Mammary epithelial cell (primary cell): ENCODE measurements around the gene ZNF827.

Source experiments
- CTCF ChIP-seq, 2 donors: IDR thresholded peaks in 1 of 2; conservative IDR thresholded peaks in 1 of 2; 2 replicates each; pipeline ENCODE4 v1.5.1; 2011 to 2012; ENCODE audit warnings: inconsistent platforms in 2 of 2, low read length in 2 of 2, mild to moderate bottlenecking in 2 of 2, control low read depth in 1 of 2, low read depth in 1 of 2; ENCODE audit not compliant: insufficient read depth in 1 of 2; ENCODE audit errors: extremely low read depth in 1 of 2
- EZH2 ChIP-seq: IDR thresholded peaks from 2 replicates; pipeline ENCODE4 v1.6.1; 2012; ENCODE audit warnings: low read length, inconsistent platforms, borderline replicate concordance

GRCh38 chr4:145937971-145938611 is 532 bp downstream of the ZNF827 start:
- TF ChIP-seq CTCF (conservative IDR thresholded peaks at IDR 0.05 in 1 of 2, IDR thresholded peaks at IDR 0.05 in 1 of 2; ENCODE audit: extremely low read depth in 1 of 2, insufficient read depth in 1 of 2, low read depth in 1 of 2, low read length in 2 of 2) (no peak), EZH2 (no peak)
